NB4 (cell line): ENCODE measurements around the gene TCF23.

Source experiments
- CTCF ChIP-seq: IDR thresholded peaks from one replicate; pipeline ENCODE4 v1.5.1; 2012; ENCODE audit warnings: low read depth, low read length
- MAX ChIP-seq: IDR thresholded peaks from 2 replicates; pipeline ENCODE4 v1.6.1; 2011; ENCODE audit warnings: low read depth, low read length
- MYC ChIP-seq: IDR thresholded peaks from 2 replicates; pipeline ENCODE4 v1.6.1; 2011; ENCODE audit warnings: low read depth, low read length
- POLR2A ChIP-seq: IDR thresholded peaks from 2 replicates; pipeline ENCODE4 v1.6.1; 2011; ENCODE audit warnings: mild to moderate bottlenecking; ENCODE audit not compliant: insufficient read length; ENCODE audit errors: extremely low read depth

- TF ChIP-seq CTCF (no peak), MAX (no peak), POLR2A (no peak), MYC (no peak)
Measured at GRCh38 chr2:27150639-27151230, 1.9 kb downstream of the TCF23 start.
